ENCODE data around the gene IL17RD. TPM values are rescaled to one million over a fixed set of nuclear protein-coding genes. Genes with fewer than 3 reads are reported as not detected.

IL17RD gene
- total and polyA plus RNA-seq, 2 of the 13 experiments (the other 11 are each of a cell fraction or from before 2014, with no cell fraction given): 0.28 to 0.31 TPM

DNA sequence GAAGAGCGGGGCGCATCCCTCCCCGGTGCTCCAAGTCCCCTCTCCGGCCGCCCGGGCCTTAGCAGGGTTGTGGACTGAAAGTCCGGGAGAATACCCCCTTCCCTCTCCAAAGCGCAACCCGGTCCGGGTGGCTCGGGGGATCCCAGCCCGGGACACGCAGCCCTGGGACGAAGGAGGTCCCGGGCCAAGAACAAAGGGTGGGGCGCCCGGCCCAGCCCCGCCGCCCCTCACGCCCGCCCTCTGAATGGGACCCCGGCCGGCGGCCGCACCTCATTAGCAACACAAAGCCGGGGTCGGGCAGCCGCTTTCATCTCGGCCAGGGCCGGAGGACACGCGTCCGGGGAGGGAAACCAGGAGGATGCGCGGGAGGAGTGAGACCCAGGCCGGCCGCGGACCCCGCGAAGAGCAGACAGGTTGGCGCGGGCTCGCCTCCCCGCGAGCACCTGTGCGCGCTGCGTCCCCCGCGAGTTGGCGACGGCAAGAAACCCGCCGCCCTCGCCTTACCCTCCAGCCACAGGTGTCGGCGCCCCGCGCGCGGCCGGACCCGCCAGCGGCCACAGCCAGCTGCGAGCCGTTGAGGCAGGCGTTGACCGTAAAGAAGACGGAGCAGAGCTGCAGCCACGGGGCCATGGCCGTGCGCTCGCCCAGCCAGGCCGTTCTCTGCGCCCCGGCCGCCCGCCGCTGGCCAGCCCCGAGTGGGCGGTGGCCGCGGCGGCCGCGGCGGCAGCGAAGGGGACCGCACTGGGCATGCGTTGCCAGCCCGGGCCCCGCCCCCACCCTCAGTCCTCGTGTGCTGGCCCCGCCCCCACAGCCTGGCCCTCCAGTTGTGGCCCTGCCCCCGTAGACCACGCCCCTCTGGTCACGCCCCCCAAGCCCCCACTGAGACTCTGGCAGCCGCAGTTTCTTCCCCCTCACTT lies at the start of gene IL17RD (continued):
- TF ChIP-seq ZNF282 (IDR thresholded peaks at IDR 0.05; ENCODE audit: partially characterized antibody) (no peak), U2AF2 (IDR thresholded peaks at IDR 0.05; ENCODE audit: low read depth, low read length) (no peak), SP5 (CRISPR knock-in tag; IDR thresholded peaks at IDR 0.05; ENCODE audit: borderline replicate concordance, low read depth) (no peak), GFI1 (CRISPR knock-in tag; IDR thresholded peaks at IDR 0.05; ENCODE audit: borderline replicate concordance) (no peak), ELF1 (CRISPR knock-in tag; IDR thresholded peaks at IDR 0.05) (no peak), XRCC5 (optimal IDR thresholded peaks at IDR 0.05; ENCODE audit: low read length) (no peak)
- TF ChIP-seq, protein P1, sequence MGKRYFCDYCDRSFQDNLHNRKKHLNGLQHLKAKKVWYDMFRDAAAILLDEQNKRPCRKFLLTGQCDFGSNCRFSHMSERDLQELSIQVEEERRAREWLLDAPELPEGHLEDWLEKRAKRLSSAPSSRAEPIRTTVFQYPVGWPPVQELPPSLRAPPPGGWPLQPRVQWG (CRISPR knock-in tag; IDR thresholded peaks at IDR 0.05; ENCODE audit: borderline replicate concordance, low read depth): no peak
- TF ChIP-seq, protein P2, sequence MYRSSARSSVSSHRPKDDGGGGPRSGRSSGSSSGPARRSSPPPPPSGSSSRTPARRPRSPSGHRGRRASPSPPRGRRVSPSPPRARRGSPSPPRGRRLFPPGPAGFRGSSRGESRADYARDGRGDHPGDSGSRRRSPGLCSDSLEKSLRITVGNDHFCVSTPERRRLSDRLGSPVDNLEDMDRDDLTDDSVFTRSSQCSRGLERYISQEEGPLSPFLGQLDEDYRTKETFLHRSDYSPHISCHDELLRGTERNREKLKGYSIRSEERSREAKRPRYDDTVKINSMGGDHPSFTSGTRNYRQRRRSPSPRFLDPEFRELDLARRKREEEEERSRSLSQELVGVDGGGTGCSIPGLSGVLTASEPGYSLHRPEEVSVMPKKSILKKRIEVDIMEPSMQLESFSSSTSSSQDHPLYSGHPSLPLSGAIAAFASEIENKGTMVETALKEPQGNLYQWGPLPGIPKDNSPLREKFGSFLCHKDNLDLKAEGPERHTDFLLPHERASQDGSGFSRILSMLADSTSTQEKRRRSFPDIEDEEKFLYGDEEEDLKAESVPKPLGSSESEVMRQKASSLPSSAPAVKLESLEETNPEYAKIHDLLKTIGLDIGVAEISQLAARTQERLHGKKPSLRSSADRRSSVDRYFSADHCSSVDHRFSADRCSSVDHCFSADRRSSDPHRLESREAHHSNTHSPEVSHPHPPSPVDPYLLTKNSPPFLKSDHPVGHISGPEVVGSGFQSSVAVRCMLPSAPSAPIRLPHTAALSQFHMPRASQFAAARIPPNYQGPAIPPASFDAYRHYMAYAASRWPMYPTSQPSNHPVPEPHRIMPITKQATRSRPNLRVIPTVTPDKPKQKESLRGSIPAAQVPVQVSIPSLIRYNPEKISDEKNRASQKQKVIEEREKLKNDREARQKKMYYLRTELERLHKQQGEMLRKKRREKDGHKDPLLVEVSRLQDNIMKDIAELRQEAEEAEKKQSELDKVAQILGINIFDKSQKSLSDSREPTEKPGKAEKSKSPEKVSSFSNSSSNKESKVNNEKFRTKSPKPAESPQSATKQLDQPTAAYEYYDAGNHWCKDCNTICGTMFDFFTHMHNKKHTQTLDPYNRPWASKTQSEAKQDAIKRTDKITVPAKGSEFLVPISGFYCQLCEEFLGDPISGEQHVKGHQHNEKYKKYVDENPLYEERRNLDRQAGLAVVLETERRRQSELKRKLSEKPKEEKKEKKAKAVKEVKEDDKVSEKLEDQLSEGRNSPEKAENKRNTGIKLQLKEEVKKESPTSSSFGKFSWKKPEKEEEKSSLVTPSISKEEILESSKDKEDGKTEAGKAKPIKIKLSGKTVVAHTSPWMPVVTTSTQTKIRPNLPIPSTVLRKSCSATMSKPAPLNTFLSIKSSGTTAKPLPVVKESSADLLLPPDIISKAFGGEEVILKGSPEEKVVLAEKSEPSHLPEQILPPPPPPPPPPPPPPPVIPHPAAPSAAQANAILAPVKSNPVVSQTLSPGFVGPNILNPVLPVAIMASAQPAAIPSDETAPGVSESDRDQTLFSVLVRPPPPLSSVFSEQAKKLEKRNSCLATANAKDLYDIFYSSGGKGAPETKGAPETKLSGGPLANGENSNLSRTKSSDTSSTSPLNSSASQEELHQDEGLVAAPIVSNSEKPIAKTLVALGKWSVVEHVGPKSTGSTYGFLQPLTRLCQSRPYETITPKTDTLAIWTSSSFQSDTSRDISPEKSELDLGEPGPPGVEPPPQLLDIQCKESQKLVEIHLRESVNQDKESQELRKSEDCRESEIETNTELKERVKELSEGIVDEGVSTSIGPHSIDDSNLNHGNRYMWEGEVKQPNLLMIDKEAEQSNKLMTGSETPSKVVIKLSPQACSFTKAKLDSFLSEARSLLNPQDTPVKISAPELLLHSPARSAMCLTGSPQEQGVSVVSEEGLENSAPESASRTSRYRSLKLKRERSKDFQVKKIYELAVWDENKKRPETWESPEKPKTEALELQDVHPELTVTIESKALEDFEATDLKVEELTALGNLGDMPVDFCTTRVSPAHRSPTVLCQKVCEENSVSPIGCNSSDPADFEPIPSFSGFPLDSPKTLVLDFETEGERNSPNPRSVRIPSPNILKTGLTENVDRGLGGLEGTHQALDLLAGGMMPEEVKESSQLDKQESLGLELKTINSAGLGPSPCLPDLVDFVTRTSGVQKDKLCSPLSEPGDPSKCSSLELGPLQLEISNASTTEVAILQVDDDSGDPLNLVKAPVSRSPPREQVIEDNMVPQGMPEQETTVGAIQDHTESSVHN (CRISPR knock-in tag; IDR thresholded peaks at IDR 0.05): no peak
- TF ChIP-seq, protein P3, sequence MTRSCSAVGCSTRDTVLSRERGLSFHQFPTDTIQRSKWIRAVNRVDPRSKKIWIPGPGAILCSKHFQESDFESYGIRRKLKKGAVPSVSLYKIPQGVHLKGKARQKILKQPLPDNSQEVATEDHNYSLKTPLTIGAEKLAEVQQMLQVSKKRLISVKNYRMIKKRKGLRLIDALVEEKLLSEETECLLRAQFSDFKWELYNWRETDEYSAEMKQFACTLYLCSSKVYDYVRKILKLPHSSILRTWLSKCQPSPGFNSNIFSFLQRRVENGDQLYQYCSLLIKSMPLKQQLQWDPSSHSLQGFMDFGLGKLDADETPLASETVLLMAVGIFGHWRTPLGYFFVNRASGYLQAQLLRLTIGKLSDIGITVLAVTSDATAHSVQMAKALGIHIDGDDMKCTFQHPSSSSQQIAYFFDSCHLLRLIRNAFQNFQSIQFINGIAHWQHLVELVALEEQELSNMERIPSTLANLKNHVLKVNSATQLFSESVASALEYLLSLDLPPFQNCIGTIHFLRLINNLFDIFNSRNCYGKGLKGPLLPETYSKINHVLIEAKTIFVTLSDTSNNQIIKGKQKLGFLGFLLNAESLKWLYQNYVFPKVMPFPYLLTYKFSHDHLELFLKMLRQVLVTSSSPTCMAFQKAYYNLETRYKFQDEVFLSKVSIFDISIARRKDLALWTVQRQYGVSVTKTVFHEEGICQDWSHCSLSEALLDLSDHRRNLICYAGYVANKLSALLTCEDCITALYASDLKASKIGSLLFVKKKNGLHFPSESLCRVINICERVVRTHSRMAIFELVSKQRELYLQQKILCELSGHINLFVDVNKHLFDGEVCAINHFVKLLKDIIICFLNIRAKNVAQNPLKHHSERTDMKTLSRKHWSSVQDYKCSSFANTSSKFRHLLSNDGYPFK (CRISPR knock-in tag; IDR thresholded peaks at IDR 0.05; ENCODE audit: borderline replicate concordance): no peak
- TF ChIP-seq, protein P4, sequence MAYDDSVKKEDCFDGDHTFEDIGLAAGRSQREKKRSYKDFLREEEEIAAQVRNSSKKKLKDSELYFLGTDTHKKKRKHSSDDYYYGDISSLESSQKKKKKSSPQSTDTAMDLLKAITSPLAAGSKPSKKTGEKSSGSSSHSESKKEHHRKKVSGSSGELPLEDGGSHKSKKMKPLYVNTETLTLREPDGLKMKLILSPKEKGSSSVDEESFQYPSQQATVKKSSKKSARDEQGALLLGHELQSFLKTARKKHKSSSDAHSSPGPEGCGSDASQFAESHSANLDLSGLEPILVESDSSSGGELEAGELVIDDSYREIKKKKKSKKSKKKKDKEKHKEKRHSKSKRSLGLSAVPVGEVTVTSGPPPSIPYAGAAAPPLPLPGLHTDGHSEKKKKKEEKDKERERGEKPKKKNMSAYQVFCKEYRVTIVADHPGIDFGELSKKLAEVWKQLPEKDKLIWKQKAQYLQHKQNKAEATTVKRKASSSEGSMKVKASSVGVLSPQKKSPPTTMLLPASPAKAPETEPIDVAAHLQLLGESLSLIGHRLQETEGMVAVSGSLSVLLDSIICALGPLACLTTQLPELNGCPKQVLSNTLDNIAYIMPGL (CRISPR knock-in tag; IDR thresholded peaks at IDR 0.05; ENCODE audit: borderline replicate concordance in 1 of 2, low read depth in 1 of 2): no peak

Measured in HepG2 (cell line).